ENCODE measurements around the gene CTNNBL1.

CTNNBL1 gene

DNA sequence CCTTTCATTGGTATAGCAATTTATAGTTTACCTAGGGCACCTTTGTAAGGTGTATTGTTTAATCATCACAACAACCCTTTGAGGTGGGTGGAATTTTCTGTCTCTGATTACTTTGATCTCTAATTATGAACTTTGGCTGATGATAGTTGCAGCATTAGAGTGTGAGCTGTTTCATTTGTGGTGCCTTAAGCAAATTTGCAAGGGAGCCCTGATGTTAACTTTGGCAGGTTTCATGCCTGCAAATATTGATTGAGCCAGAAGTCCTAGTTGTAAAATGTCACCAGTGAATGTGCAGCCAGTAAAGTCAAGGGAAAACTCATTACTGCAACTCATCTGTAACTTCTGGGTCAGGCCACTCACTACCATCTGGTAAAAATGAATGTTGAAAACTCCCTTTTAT lies 29.8 kb downstream of the CTNNBL1 start:
- no peak overlapping the region for H3K27ac ChIP-seq
- H3K4me1 ChIP-seq: peaks cover 0 to 20% (median 2%) of the 10 kb centered on the region in 4 donors
- TF ChIP-seq, protein P1, sequence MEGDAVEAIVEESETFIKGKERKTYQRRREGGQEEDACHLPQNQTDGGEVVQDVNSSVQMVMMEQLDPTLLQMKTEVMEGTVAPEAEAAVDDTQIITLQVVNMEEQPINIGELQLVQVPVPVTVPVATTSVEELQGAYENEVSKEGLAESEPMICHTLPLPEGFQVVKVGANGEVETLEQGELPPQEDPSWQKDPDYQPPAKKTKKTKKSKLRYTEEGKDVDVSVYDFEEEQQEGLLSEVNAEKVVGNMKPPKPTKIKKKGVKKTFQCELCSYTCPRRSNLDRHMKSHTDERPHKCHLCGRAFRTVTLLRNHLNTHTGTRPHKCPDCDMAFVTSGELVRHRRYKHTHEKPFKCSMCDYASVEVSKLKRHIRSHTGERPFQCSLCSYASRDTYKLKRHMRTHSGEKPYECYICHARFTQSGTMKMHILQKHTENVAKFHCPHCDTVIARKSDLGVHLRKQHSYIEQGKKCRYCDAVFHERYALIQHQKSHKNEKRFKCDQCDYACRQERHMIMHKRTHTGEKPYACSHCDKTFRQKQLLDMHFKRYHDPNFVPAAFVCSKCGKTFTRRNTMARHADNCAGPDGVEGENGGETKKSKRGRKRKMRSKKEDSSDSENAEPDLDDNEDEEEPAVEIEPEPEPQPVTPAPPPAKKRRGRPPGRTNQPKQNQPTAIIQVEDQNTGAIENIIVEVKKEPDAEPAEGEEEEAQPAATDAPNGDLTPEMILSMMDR (IDR thresholded peaks at IDR 0.05): no peak
- intact Hi-C loops (cut with DNase I; ENCODE audit: low total_unique reads): no loop called here
- no peaks in the 10 kb centered on the region for H3K9me3 ChIP-seq
- H3K27me3 ChIP-seq: no peaks in the 10 kb centered on the region
- no peaks in the 10 kb centered on the region for H3K36me3 ChIP-seq
- H3K4me3 ChIP-seq: no peak overlapping the region
- DNase-seq: no peak

DNA sequence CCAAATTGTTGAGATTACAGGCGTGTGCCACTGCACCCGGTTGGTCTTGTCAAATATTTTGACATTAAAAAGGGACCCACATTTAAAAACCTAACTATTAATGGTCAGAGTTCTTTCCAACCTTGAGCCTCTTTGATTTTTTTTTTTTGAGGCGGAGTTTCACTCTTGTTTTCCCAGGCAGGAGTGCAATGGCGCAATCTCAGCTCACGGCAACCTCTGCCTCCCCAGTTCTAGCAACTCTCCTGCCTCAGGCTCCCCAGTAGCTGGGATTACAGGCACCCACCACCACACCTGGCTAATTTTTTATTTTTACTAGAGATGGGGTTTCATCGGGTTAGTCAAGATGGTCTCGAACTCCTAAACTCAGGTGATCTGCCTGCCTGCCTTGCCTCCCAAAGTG lies 31.3 kb downstream of the CTNNBL1 start:
- no peaks in the 10 kb centered on the region for H3K9me3 ChIP-seq
- no peak overlapping the region for H3K27ac ChIP-seq
- H3K4me1 ChIP-seq: peaks cover 0 to 25% (median 5%) of the 10 kb centered on the region in 4 donors
- TF ChIP-seq, protein P1 (IDR thresholded peaks at IDR 0.05): no peak
- no peaks in the 10 kb centered on the region for H3K36me3 ChIP-seq
- DNase-seq: no peak
- H3K4me3 ChIP-seq: no peak overlapping the region
- H3K27me3 ChIP-seq: no peaks in the 10 kb centered on the region
- intact Hi-C loops (cut with DNase I; ENCODE audit: low total_unique reads): no loop called here

DNA sequence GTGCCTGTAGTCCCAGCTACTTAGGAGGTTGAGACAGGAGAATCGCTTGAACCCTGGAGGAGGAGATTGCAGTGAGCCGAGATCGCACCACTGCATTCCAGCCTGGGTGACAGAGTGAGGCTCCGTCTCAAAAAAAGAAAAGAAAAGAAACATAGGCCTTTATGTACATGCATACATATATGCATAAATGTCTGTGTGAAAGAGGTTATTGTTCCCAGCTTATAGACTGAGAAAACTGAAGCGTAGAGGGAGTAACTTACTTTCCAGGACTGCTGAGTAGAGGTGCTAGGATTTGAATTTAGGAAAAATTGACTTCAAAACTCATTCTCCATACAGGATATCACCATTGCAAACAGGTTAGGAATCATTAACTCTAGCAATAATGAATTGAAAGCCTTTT lies 32.0 kb downstream of the CTNNBL1 start:
- DNase-seq: no peak
- TF ChIP-seq, protein P1 (IDR thresholded peaks at IDR 0.05): no peak
- no peak overlapping the region for H3K27ac ChIP-seq
- H3K4me1 ChIP-seq: peaks cover 0 to 25% (median 5%) of the 10 kb centered on the region in 4 donors
- no peak overlapping the region for H3K4me3 ChIP-seq
- intact Hi-C loops (cut with DNase I; ENCODE audit: low total_unique reads): no loop called here
- H3K36me3 ChIP-seq: no peaks in the 10 kb centered on the region
- no peaks in the 10 kb centered on the region for H3K27me3 ChIP-seq
- H3K9me3 ChIP-seq: no peaks in the 10 kb centered on the region

GRCh38 chr20:37726321-37726720 lies 32.5 kb downstream of the CTNNBL1 start:
- no peak overlapping the region for H3K4me3 ChIP-seq
- peaks cover 0 to 25% (median 5%) of the 10 kb centered on the region in 4 donors for H3K4me1 ChIP-seq
- intact Hi-C loops (cut with DNase I; ENCODE audit: low total_unique reads): no loop called here
- TF ChIP-seq, protein P1 (IDR thresholded peaks at IDR 0.05): no peak
- no peak for DNase-seq
- no peak overlapping the region for H3K27ac ChIP-seq
- no peaks in the 10 kb centered on the region for H3K36me3 ChIP-seq
- H3K9me3 ChIP-seq: no peaks in the 10 kb centered on the region
- H3K27me3 ChIP-seq: no peaks in the 10 kb centered on the region

GRCh38 chr20:37726971-37727956 lies 33.4 kb downstream of the CTNNBL1 start:
- DNase-seq: no peak
- no peak overlapping the region for H3K27ac ChIP-seq

More at GRCh38 chr20:37726971-37727956, 33.4 kb downstream of the CTNNBL1 start:
- no peak overlapping the region for H3K4me3 ChIP-seq
- peaks cover 0 to 25% (median 5%) of the 10 kb centered on the region in 4 donors for H3K4me1 ChIP-seq
- TF ChIP-seq, protein P1 (IDR thresholded peaks at IDR 0.05): no peak
- H3K36me3 ChIP-seq: no peaks in the 10 kb centered on the region
- no peaks in the 10 kb centered on the region for H3K9me3 ChIP-seq
- intact Hi-C loops (cut with DNase I; ENCODE audit: low total_unique reads): no loop called here
- no peaks in the 10 kb centered on the region for H3K27me3 ChIP-seq
